ENCODE data around the gene TTC13.

DNA sequence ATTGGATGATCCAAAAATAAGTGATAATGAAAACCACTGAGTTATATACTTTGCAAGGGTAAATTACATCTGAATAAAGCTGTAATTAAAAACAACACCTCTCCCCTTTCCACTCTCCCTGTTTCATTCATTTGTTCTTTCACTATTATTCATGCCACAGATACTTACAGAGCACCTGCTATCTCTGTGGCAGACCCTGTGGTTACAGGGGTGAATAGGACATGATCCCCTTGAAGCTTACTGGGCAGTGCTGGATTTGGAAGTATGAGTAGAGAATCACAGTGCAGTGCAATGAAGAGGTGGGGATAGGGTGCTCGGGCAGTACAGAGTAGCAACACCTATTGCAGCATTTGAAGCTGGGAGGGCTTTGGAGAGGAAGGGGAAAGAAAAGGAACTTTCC, 22.0 kb upstream of the TTC13 start:
- no peak for TF ChIP-seq POLR2A (IDR thresholded peaks at IDR 0.05)
- TF ChIP-seq, protein P1, sequence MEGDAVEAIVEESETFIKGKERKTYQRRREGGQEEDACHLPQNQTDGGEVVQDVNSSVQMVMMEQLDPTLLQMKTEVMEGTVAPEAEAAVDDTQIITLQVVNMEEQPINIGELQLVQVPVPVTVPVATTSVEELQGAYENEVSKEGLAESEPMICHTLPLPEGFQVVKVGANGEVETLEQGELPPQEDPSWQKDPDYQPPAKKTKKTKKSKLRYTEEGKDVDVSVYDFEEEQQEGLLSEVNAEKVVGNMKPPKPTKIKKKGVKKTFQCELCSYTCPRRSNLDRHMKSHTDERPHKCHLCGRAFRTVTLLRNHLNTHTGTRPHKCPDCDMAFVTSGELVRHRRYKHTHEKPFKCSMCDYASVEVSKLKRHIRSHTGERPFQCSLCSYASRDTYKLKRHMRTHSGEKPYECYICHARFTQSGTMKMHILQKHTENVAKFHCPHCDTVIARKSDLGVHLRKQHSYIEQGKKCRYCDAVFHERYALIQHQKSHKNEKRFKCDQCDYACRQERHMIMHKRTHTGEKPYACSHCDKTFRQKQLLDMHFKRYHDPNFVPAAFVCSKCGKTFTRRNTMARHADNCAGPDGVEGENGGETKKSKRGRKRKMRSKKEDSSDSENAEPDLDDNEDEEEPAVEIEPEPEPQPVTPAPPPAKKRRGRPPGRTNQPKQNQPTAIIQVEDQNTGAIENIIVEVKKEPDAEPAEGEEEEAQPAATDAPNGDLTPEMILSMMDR (IDR thresholded peaks at IDR 0.05) = no peak

Measured in thyroid gland (tissue), 4 donors.